Hepatocyte (in vitro differentiated cells): Measurements from ENCODE around the gene RPS3A. TPM values are rescaled to one million over a fixed set of nuclear protein-coding genes. Genes with fewer than 3 reads are reported as not detected.

ENCODE experiments used
- DNase-seq: peaks from one replicate; pipeline ENCODE4 v3.0.0-alpha.2; 2016; ENCODE audit warnings: low spot score
- H2AFZ ChIP-seq: fragments of 200-600 bp; sonication (generic); 2 replicates; pipeline ENCODE4 v1.6.0; 2016; ENCODE audit warnings: antibody characterized with exemption, mild to moderate bottlenecking
- H3K27ac ChIP-seq: fragments of 200-600 bp; sonication (generic); 2 replicates; pipeline ENCODE4 v1.5.1; 2016; ENCODE audit warnings: mild to moderate bottlenecking
- H3K27me3 ChIP-seq: fragments of 200-600 bp; sonication (generic); 2 replicates; pipeline ENCODE4 v1.6.1; 2016
- H3K36me3 ChIP-seq: fragments of 200-600 bp; sonication (generic); replicated peaks from 2 replicates; pipeline ENCODE4 v1.5.1; 2016; ENCODE audit warnings: low read depth; ENCODE audit not compliant: insufficient read depth
- H3K4me1 ChIP-seq: fragments of 200-600 bp; sonication (generic); 2 replicates; pipeline ENCODE4 v1.5.1; 2016; ENCODE audit warnings: mild to moderate bottlenecking, moderate library complexity; ENCODE audit not compliant: insufficient read depth
- H3K4me2 ChIP-seq: fragments of 200-600 bp; sonication (generic); 2 replicates; pipeline ENCODE4 v1.6.0; 2016
- H3K4me3 ChIP-seq: fragments of 200-600 bp; sonication (generic); 2 replicates; pipeline ENCODE4 v1.5.1; 2016; ENCODE audit warnings: mild to moderate bottlenecking
- H3K79me2 ChIP-seq: fragments of 200-600 bp; sonication (generic); 2 replicates; pipeline ENCODE4 v1.6.0; 2017; ENCODE audit warnings: mild to moderate bottlenecking
- H3K9me2 ChIP-seq: fragments of 200-600 bp; sonication (generic); replicated peaks from 2 replicates; pipeline ENCODE4 v1.6.0; 2017; ENCODE audit warnings: mild to moderate bottlenecking; ENCODE audit not compliant: insufficient read depth
- H3K9me3 ChIP-seq: fragments of 200-600 bp; sonication (generic); 2 replicates; pipeline ENCODE4 v1.5.1; 2016; ENCODE audit warnings: low read depth, mild to moderate bottlenecking
- H4K20me1 ChIP-seq: fragments of 200-600 bp; sonication (generic); 2 replicates; pipeline ENCODE4 v1.6.0; 2016; ENCODE audit warnings: mild to moderate bottlenecking; ENCODE audit not compliant: insufficient read depth, poor library complexity, severe bottlenecking
- EZH2 ChIP-seq: fragments of 200-600 bp; sonication (generic); IDR thresholded peaks from 2 replicates; pipeline ENCODE4 v1.6.1; 2016; ENCODE audit warnings: antibody characterized with exemption, mild to moderate bottlenecking, borderline replicate concordance
- EZH2phosphoT487 ChIP-seq: fragments of 200-600 bp; sonication (generic); IDR thresholded peaks from one replicate; pipeline ENCODE4 v1.6.1; 2018; ENCODE audit warnings: antibody characterized with exemption, mild to moderate bottlenecking, low read depth, moderate library complexity; ENCODE audit not compliant: unreplicated experiment, severe bottlenecking
- WGBS: methylation state at CpG from one replicate; pipeline ENCODE4 v1.1.6; 2016; ENCODE audit warnings: low lambda C conversion rate; ENCODE audit errors: missing lambda C conversion rate; 5-methylcytosine and 5-hydroxymethylcytosine counted together
- polyA plus RNA-seq: library from polyadenylated mRNA; unstranded; fragments of >200 nt; fragmentation: Nextera tagmentation; extraction: Ambion mirVana; gene quantifications from 2 replicates; pipeline ENCODE4 v1.2.1, GENCODE V29; 2016
- small RNA-seq: library from RNA; depleted of rRNA; stranded (forward); fragments of <200 nt; gene quantifications from one replicate; pipeline ENCODE3, GENCODE V24; 2014
- total RNA-seq: library from RNA; depleted of rRNA; stranded (reverse); fragments of >200 nt; gene quantifications from 2 replicates; pipeline ENCODE4 v1.2.3, GENCODE V29; 2014
- TF ChIP-seq, protein P1 (sequence below): fragments of 200-600 bp; sonication (generic); IDR thresholded peaks from 2 replicates; pipeline ENCODE4 v1.5.1; 2016; ENCODE audit warnings: antibody characterized with exemption, mild to moderate bottlenecking; ENCODE audit not compliant: poor library complexity

The RPS3A gene
- total and polyA plus RNA-seq, 2 experiments from 2014 or later = 755 to 4,013 TPM

DNA sequence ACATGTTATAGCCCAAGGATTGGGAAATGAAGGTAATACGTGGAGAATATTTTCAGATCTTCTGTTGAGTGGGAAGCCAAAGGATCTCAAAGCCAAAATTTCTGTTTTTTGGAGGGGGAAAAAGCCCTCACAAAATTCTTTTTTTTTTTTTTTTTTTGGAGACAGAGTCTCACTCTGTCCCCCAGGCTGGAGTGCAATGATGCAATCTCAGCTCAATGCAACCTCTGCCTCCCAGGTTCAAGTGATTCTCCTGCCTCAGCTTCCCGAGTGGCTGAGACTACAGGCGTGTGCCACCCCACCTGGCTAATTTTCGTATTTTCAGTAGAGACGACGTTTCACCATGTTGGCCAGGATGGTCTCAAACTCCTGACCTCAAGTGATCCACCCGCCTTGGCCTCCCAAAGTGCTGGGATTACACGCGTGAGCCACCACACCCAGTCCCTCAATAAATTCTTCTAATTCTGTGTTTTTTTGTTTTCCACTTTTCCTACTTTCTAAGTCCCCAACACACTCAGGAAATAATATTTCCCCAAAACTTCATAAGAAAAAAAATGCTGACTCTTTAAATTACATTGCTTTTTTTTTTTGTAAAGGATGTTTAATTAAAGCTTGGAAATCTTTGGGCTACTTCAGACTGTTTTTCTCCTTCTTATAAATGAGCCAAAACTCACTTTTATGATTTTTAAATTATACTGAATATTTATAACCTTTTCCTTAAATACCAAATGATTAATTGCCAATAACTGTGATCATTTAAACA, 51.6 kb downstream of the RPS3A start:
- no peak overlapping the region for H3K4me3 ChIP-seq
- no peak overlapping the region for H2AFZ ChIP-seq
- no peak overlapping the region for H3K27ac ChIP-seq
- H4K20me1 ChIP-seq = no peaks in the 10 kb centered on the region
- H3K4me2 ChIP-seq = no peak overlapping the region
- no peaks in the 10 kb centered on the region for H3K79me2 ChIP-seq
- no peaks in the 10 kb centered on the region for H3K9me3 ChIP-seq
- TF ChIP-seq, protein P1, sequence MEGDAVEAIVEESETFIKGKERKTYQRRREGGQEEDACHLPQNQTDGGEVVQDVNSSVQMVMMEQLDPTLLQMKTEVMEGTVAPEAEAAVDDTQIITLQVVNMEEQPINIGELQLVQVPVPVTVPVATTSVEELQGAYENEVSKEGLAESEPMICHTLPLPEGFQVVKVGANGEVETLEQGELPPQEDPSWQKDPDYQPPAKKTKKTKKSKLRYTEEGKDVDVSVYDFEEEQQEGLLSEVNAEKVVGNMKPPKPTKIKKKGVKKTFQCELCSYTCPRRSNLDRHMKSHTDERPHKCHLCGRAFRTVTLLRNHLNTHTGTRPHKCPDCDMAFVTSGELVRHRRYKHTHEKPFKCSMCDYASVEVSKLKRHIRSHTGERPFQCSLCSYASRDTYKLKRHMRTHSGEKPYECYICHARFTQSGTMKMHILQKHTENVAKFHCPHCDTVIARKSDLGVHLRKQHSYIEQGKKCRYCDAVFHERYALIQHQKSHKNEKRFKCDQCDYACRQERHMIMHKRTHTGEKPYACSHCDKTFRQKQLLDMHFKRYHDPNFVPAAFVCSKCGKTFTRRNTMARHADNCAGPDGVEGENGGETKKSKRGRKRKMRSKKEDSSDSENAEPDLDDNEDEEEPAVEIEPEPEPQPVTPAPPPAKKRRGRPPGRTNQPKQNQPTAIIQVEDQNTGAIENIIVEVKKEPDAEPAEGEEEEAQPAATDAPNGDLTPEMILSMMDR = no peak
- TF ChIP-seq EZH2 (no peak), EZH2phosphoT487 (no peak)
- DNase-seq = no peak
- H3K36me3 ChIP-seq = no peaks in the 10 kb centered on the region
- no peaks in the 10 kb centered on the region for H3K27me3 ChIP-seq
- H3K4me1 ChIP-seq = no peaks in the 10 kb centered on the region
- H3K9me2 ChIP-seq = no peaks in the 10 kb centered on the region
- WGBS = 93% methylated on average over 9 of the region's 9 CpGs

- no peaks in the 10 kb centered on the region for H3K9me2 ChIP-seq
- no peaks in the 10 kb centered on the region for H4K20me1 ChIP-seq
- H3K27ac ChIP-seq = no peak overlapping the region
- no peak for DNase-seq
- H3K4me1 ChIP-seq = no peaks in the 10 kb centered on the region
- no peaks in the 10 kb centered on the region for H3K27me3 ChIP-seq
- TF ChIP-seq, protein P1 = no peak
- no peak for TF ChIP-seq EZH2phosphoT487
- TF ChIP-seq EZH2 = no peak
- H2AFZ ChIP-seq = no peak overlapping the region
- H3K4me2 ChIP-seq = no peak overlapping the region
- no peak overlapping the region for H3K4me3 ChIP-seq
- WGBS = 6% methylated on average over 1 of the region's 1 CpG
- H3K79me2 ChIP-seq = no peaks in the 10 kb centered on the region
- no peaks in the 10 kb centered on the region for H3K36me3 ChIP-seq
- H3K9me3 ChIP-seq = no peaks in the 10 kb centered on the region
Measured at GRCh38 chr4:151152028-151152427, 52.6 kb downstream of the RPS3A start.

DNA sequence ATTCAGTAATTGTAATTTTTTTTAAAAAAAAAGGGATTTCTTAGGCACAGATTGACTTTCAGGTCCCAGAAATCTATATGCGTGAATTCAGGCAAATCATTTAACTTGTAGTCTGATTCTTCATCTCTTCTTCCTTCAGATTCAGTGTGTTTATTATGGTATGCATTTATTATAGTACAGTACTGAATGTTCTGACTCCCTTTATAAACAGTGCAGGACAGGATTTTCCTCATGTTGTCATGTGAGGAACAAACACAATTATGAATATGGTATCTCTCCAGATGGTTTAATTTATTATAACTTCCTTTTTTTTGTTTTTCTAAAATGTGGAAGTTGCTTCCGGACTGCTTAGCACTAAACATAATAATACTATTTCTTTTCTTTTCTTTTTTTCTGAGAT, 54.2 kb downstream of the RPS3A start:
- H3K4me1 ChIP-seq = no peaks in the 10 kb centered on the region
- TF ChIP-seq EZH2phosphoT487 (no peak), EZH2 (no peak)
- TF ChIP-seq, protein P1 = no peak
- no peaks in the 10 kb centered on the region for H3K9me2 ChIP-seq
- H4K20me1 ChIP-seq = no peaks in the 10 kb centered on the region
- H3K4me2 ChIP-seq = no peak overlapping the region
- H3K9me3 ChIP-seq = no peaks in the 10 kb centered on the region
- no peak for DNase-seq
- no peaks in the 10 kb centered on the region for H3K27me3 ChIP-seq
- 86% methylated on average over 2 of the region's 2 CpGs for WGBS
- H3K79me2 ChIP-seq = no peaks in the 10 kb centered on the region
- no peak overlapping the region for H3K4me3 ChIP-seq
- H2AFZ ChIP-seq = no peak overlapping the region
- H3K27ac ChIP-seq = no peak overlapping the region
- no peaks in the 10 kb centered on the region for H3K36me3 ChIP-seq

Small RNA genes lying within 50 kb of the gene (small RNA-seq; reads per million reads assigned to genes)
- gene SNORD73A (not detected), gene SNORD73B (0.81 reads per million, percentile 63 among the genes with 10 or more reads in this experiment)

Other genes with a start within 250 kb of the RPS3A start
- gene LRBA, start 84.3 kb upstream of the RPS3A start, total RNA-seq = 69.4 and 71.0 TPM in 2 replicates
- gene LRBA, start 84.3 kb upstream of the RPS3A start, polyA plus RNA-seq = 14.1 and 15.3 TPM in 2 replicates
- not detected in 2 replicates for gene PRSS48, start 177.5 kb downstream of the RPS3A start, total RNA-seq
- gene PRSS48, start 177.5 kb downstream of the RPS3A start, polyA plus RNA-seq = 0.43 and 0.79 TPM in 2 replicates
- 54.7 and 61.6 TPM in 2 replicates for gene SH3D19, start 226.0 kb downstream of the RPS3A start, total RNA-seq
- 28.2 and 31.9 TPM in 2 replicates for gene SH3D19, start 226.0 kb downstream of the RPS3A start, polyA plus RNA-seq